HG03442 (cell line): ENCODE results near the gene ZNF333.
"Not testable (repeated sequence)": the region's sequence is repeated elsewhere in the genome, so short reads cannot be mapped to it uniquely, and the experiment has no call there.

Experiments used
- ATAC-seq: cut with Tn5 transposase; IDR thresholded peaks from one replicate; pipeline ENCODE4 v1.9.1; 2021; ENCODE audit warnings: mild to moderate bottlenecking, moderate library complexity; ENCODE audit not compliant: unreplicated experiment

ZNF333 gene

GRCh38 chr19:14695471-14695870, 5.6 kb downstream of the ZNF333 start:
- no peak for ATAC-seq

- ATAC-seq = no peak
These were observed 9.8 kb downstream of the ZNF333 start for GRCh38 chr19:14699641-14700040.

GRCh38 chr19:14700711-14701375, 11.0 kb downstream of the ZNF333 start:
- ATAC-seq = no peak

GRCh38 chr19:14703833-14704232, 14.0 kb downstream of the ZNF333 start:
- no peak for ATAC-seq

GRCh38 chr19:14704450-14704849, 14.6 kb downstream of the ZNF333 start:
- ATAC-seq = no peak

GRCh38 chr19:14715841-14716240, 26.0 kb downstream of the ZNF333 start:
- ATAC-seq = no peak

GRCh38 chr19:14718522-14719116, 28.8 kb downstream of the ZNF333 start:
- no peak for ATAC-seq

- ATAC-seq = no peak
These were observed 29.3 kb downstream of the ZNF333 start for GRCh38 chr19:14719162-14719561.

GRCh38 chr19:14722127-14722526, 32.3 kb downstream of the ZNF333 start:
- ATAC-seq = no peak

GRCh38 chr19:14728595-14728994, 38.7 kb downstream of the ZNF333 start:
- no peak for ATAC-seq

GRCh38 chr19:14731200-14731599, 41.4 kb downstream of the ZNF333 start:
- ATAC-seq = no peak

GRCh38 chr19:14732510-14732909, 42.7 kb downstream of the ZNF333 start:
- ATAC-seq = no peak

GRCh38 chr19:14733574-14733973, 43.7 kb downstream of the ZNF333 start:
- ATAC-seq = no peak

- no peak for ATAC-seq
These were observed 46.1 kb downstream of the ZNF333 start for GRCh38 chr19:14735915-14736314.

GRCh38 chr19:14746886-14747285, 57.0 kb downstream of the ZNF333 start:
- ATAC-seq = no peak

GRCh38 chr19:14748601-14749000, 58.8 kb downstream of the ZNF333 start:
- no peak for ATAC-seq

GRCh38 chr19:14758816-14759215, 69.0 kb downstream of the ZNF333 start:
- ATAC-seq = no peak

GRCh38 chr19:14761607-14762006, 71.8 kb downstream of the ZNF333 start:
- ATAC-seq = no peak

GRCh38 chr19:14762111-14762510, 72.3 kb downstream of the ZNF333 start:
- ATAC-seq = no peak

- no peak for ATAC-seq
These were observed 73.8 kb downstream of the ZNF333 start for GRCh38 chr19:14763497-14764145.

GRCh38 chr19:14764401-14764800, 74.6 kb downstream of the ZNF333 start:
- no peak for ATAC-seq

- not testable (repeated sequence) for ATAC-seq
These were observed 75.6 kb downstream of the ZNF333 start for GRCh38 chr19:14765403-14765802.
